ENCODE data around the gene ZSCAN23. TPM values are rescaled to one million over a fixed set of nuclear protein-coding genes. Genes with fewer than 3 reads are reported as not detected.

The ZSCAN23 gene
- total RNA-seq (4.9 and 5.1 TPM in 2 replicates), polyA plus RNA-seq (1.1 and 3.8 TPM in 2 replicates), polyA minus RNA-seq (ENCODE audit: low replicate concordance) (0.71 and 1.1 TPM in 2 replicates)
- polyA plus RNA-seq (2012): 0.36 and 1.4 TPM in 2 replicates

DNA sequence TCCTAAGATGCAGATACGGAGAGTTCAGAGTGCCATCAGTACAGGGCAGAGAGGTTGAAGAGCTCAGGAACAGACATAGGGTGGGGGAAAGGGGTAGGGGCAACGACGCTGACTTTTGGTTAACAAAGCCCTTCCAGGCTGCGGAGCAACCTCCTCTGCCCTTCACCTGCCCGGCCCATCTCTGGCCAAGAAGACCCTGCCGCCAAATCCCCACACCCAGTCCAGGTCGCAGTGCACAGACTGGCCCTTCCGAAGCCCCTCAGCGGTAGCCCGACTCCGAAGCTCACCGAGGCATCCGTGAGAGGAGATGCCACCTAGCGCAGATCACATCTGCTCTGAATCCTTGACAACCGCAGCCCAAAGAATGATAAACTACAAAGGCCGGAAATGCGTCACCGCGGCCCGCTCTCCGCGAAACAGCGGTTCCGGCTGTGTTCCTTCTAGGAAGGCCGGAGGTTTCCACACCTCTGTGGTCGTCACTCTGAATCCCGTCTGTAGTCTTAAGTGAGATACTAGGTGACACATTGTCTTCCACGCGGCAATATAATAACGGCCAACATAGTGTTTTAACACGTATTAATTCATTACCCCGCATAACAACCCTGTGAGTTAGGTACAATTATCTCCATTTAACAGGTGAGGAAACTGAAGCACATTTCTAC is at the start of gene ZSCAN23:
Gene ZSCAN23, minus strand, starts transcription at position 380 of the 662 bp plus-strand sequence. CDS start 7,225 bp downstream, outside the sequence.
- Histone ChIP-seq H3K4me1 (ENCODE audit: control insufficient read depth, extremely low read depth, insufficient read depth, low read length) (no peaks in the 10 kb centered on the region), H3K9ac (ENCODE audit: insufficient read depth, low read length) (peak within 1 kb of the TSS; percentile 85), H4K20me1 (ENCODE audit: control insufficient read depth, extremely low read depth, insufficient read depth, low read length) (no peaks in the 10 kb centered on the region), H3K36me3 (ENCODE audit: control insufficient read depth, insufficient read depth, low read length) (no peaks in the 10 kb centered on the region), H3K9me3 (ENCODE audit: control insufficient read depth, insufficient read depth, low read depth, low read length) (no peaks in the 10 kb centered on the region), H3K4me2 (ENCODE audit: extremely low read depth, insufficient read depth, low read length) (peak within 1 kb of the TSS; percentile 97), H3K4me3 (replicated peaks in 1 of 4; ENCODE audit: control extremely low read depth in 1 of 4, insufficient read depth in 1 of 4, low read depth in 3 of 4, low read length in 4 of 4) (peak within 1 kb of the TSS; percentile 81 to 98 (median 92)), H2AFZ (ENCODE audit: low read length) (peak within 1 kb of the TSS; percentile 98), H3K27me3 (ENCODE audit: control insufficient read depth, insufficient read depth, low read length) (no peaks in the 10 kb centered on the region), H3K79me2 (ENCODE audit: control insufficient read depth, insufficient read depth, low read length) (no peaks in the 10 kb centered on the region), H3K27ac (ENCODE audit: insufficient read depth, low read length) (peak within 1 kb of the TSS; percentile 95)
- peak; percentile 90 to 92 for DNase-seq (ENCODE audit: low read depth in 2 of 2)
- no peak for TF ChIP-seq EZH2 (IDR thresholded peaks at IDR 0.05; ENCODE audit: low read length, missing control alignments)
- no peak for TF ChIP-seq CTCF (conservative IDR thresholded peaks at IDR 0.05 in 1 of 2, IDR thresholded peaks at IDR 0.05 in 1 of 2; ENCODE audit: low read depth in 1 of 2, low read length in 2 of 2)

- Histone ChIP-seq H3K9ac (ENCODE audit: insufficient read depth, low read length) (no peak overlapping the region), H3K79me2 (ENCODE audit: control insufficient read depth, insufficient read depth, low read length) (no peaks in the 10 kb centered on the region), H3K36me3 (ENCODE audit: control insufficient read depth, insufficient read depth, low read length) (no peaks in the 10 kb centered on the region), H2AFZ (ENCODE audit: low read length) (no peak overlapping the region), H3K4me2 (ENCODE audit: extremely low read depth, insufficient read depth, low read length) (no peak overlapping the region), H3K27ac (ENCODE audit: insufficient read depth, low read length) (no peak overlapping the region), H3K4me3 (replicated peaks in 1 of 4; ENCODE audit: control extremely low read depth in 1 of 4, insufficient read depth in 1 of 4, low read depth in 3 of 4, low read length in 4 of 4) (no peak overlapping the region), H3K27me3 (ENCODE audit: control insufficient read depth, insufficient read depth, low read length) (no peaks in the 10 kb centered on the region), H4K20me1 (ENCODE audit: control insufficient read depth, extremely low read depth, insufficient read depth, low read length) (no peaks in the 10 kb centered on the region), H3K9me3 (ENCODE audit: control insufficient read depth, insufficient read depth, low read depth, low read length) (no peaks in the 10 kb centered on the region), H3K4me1 (ENCODE audit: control insufficient read depth, extremely low read depth, insufficient read depth, low read length) (no peaks in the 10 kb centered on the region)
- DNase-seq (ENCODE audit: low read depth in 2 of 2): no peak
- TF ChIP-seq CTCF (conservative IDR thresholded peaks at IDR 0.05 in 1 of 2, IDR thresholded peaks at IDR 0.05 in 1 of 2; ENCODE audit: low read depth in 1 of 2, low read length in 2 of 2): no peak
- no peak for TF ChIP-seq EZH2 (IDR thresholded peaks at IDR 0.05; ENCODE audit: low read length, missing control alignments)
Observed at GRCh38 chr6:28491984-28492317, 48.7 kb upstream of the ZSCAN23 start.

DNA sequence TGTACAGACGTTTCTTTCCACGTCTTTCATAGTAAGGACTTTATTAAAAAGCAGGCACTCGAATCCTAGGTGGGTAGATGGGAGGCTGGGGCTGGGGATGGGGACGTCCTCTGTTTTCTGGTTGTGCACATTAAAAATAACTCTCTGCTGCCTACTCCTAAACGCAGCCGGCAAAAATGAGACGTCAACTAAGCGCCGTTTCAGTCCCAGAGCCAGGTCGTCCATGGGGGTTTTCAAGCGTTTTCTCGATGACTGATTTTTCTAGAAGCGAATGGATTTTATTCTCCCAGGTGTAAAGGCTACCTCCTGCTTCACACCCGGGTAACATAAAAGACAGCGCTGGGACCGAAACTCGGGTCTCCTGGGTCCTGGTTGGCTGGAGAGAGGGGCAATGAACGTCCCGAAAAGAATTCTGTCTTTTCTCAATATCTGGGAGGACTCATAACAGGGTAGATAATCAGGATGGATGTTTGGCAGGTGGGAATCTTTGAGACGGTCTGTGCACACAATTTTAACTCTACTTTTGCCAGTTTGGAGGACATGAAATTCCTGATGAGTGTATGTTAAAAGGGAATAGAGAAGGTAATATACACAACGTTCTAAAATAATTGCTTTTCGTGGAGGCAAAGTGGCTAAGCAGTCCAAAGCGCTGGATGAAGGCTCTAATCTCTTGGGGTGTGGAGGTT is 47.1 kb upstream of the ZSCAN23 start:
- Histone ChIP-seq H3K9me3 (ENCODE audit: control insufficient read depth, insufficient read depth, low read depth, low read length) (no peaks in the 10 kb centered on the region), H3K4me1 (ENCODE audit: control insufficient read depth, extremely low read depth, insufficient read depth, low read length) (no peaks in the 10 kb centered on the region), H4K20me1 (ENCODE audit: control insufficient read depth, extremely low read depth, insufficient read depth, low read length) (no peaks in the 10 kb centered on the region), H3K27me3 (ENCODE audit: control insufficient read depth, insufficient read depth, low read length) (no peaks in the 10 kb centered on the region), H3K4me2 (ENCODE audit: extremely low read depth, insufficient read depth, low read length) (peak overlapping the region; percentile 66), H3K27ac (ENCODE audit: insufficient read depth, low read length) (no peak overlapping the region), H3K4me3 (replicated peaks in 1 of 4; ENCODE audit: control extremely low read depth in 1 of 4, insufficient read depth in 1 of 4, low read depth in 3 of 4, low read length in 4 of 4) (peak overlapping the region; percentile 58 to 85 (median 65)), H3K36me3 (ENCODE audit: control insufficient read depth, insufficient read depth, low read length) (no peaks in the 10 kb centered on the region), H3K79me2 (ENCODE audit: control insufficient read depth, insufficient read depth, low read length) (no peaks in the 10 kb centered on the region), H2AFZ (ENCODE audit: low read length) (peak overlapping the region; percentile 85), H3K9ac (ENCODE audit: insufficient read depth, low read length) (no peak overlapping the region)
- TF ChIP-seq CTCF (conservative IDR thresholded peaks at IDR 0.05 in 1 of 2, IDR thresholded peaks at IDR 0.05 in 1 of 2; ENCODE audit: low read depth in 1 of 2, low read length in 2 of 2): no peak
- no peak for TF ChIP-seq EZH2 (IDR thresholded peaks at IDR 0.05; ENCODE audit: low read length, missing control alignments)
- DNase-seq (ENCODE audit: low read depth in 2 of 2): no peak
